Activated CD8-positive, alpha-beta memory T cell treated with anti-CD3 and anti-CD28 coated beads, Interleukin-2, amount 10 ng/mL, durations not matched to agents 7 days and 5 days (primary cell): ENCODE data around the gene PGLYRP1. TPM values are rescaled to one million over a fixed set of nuclear protein-coding genes. Genes with fewer than 3 reads are reported as not detected.
A peak's percentile ranks its signal among the peaks of the same experiment; 100 is the strongest.

Experiments used
- ATAC-seq: fragments of 150-1000 bp; cut with Tn5 transposase; one replicate; pipeline ENCODE4 v1.10.0; 2021; ENCODE audit warnings: moderate library complexity
- CTCF ChIA-PET: fragments of 350-600 bp; sonication (Branson Sonifier 250); formaldehyde crosslinking; loops from one replicate; lab custom pipeline; 2021; ENCODE audit warnings: antibody characterized with exemption; lab: Charles Lee
- DNase-seq: peaks from one replicate; pipeline ENCODE4 v3.0.0-alpha.2; 2020
- H3K27ac Mint-ChIP-seq: one replicate; pipeline ENCODE4 v1.8.0; 2021; ENCODE audit warnings: mild to moderate bottlenecking, mixed read lengths
- H3K27me3 Mint-ChIP-seq: one replicate; pipeline ENCODE4 v1.8.0; 2021; ENCODE audit warnings: mixed read lengths
- H3K36me3 Mint-ChIP-seq: one replicate; pipeline ENCODE4 v1.8.0; 2021; ENCODE audit warnings: mild to moderate bottlenecking, mixed read lengths
- H3K4me1 Mint-ChIP-seq: one replicate; pipeline ENCODE4 v1.8.0; 2021; ENCODE audit warnings: mixed read lengths
- H3K4me3 Mint-ChIP-seq: one replicate; pipeline ENCODE4 v1.8.0; 2021; ENCODE audit warnings: mild to moderate bottlenecking, moderate library complexity, mixed read lengths
- H3K9me3 Mint-ChIP-seq: one replicate; pipeline ENCODE4 v1.8.0; 2022; ENCODE audit warnings: low read depth, mixed read lengths
- total RNA-seq, 2 experiments: library from RNA; stranded (reverse); gene quantifications; one replicate each; pipeline ENCODE4 v1.2.3, GENCODE V29; 2021

PGLYRP1 gene
- total RNA-seq, 2 experiments from 2014 or later: not detected

GRCh38 chr19:46009530-46010510 is 13.0 kb downstream of the PGLYRP1 start:
- CTCF ChIA-PET: interaction anchor here (0.9 to 3.0 kb wide), 16 partner anchors 14 to 255 kb away, joined by 3 to 14 read pairs (median 4); partner anchors contain the start of genes CCDC61, MYPOP, NANOS2 and SIX5
- Mint-ChIP-seq H3K4me1 (peaks cover 4% of the 10 kb centered on the region), H3K27me3 (peaks cover 6% of the 10 kb centered on the region), H3K4me3 (no peak overlapping the region), H3K9me3 (no peaks in the 10 kb centered on the region), H3K36me3 (peaks cover 8% of the 10 kb centered on the region), H3K27ac (no peak overlapping the region)
- DNase-seq: peak; percentile 69
- ATAC-seq: peak; percentile 60

GRCh38 chr19:46006411-46006810 is 16.4 kb downstream of the PGLYRP1 start:
- Mint-ChIP-seq H3K27ac (no peak overlapping the region), H3K4me1 (peaks cover 2% of the 10 kb centered on the region), H3K36me3 (peaks cover 6% of the 10 kb centered on the region), H3K9me3 (no peaks in the 10 kb centered on the region), H3K27me3 (no peaks in the 10 kb centered on the region), H3K4me3 (no peak overlapping the region)
- ATAC-seq (no peak), DNase-seq (no peak)
- CTCF ChIA-PET: interaction anchor here (1.1 to 4.0 kb wide), 4 partner anchors 11 to 142 kb away, joined by 3 to 20 read pairs (median 4); partner anchors contain the start of genes CCDC61 and FOXA3

- H3K27ac Mint-ChIP-seq: no peak overlapping the region
- peaks cover 3% of the 10 kb centered on the region for H3K27me3 Mint-ChIP-seq
- ATAC-seq (no peak), DNase-seq (no peak)
- H3K36me3 Mint-ChIP-seq: peaks cover 6% of the 10 kb centered on the region
- H3K4me3 Mint-ChIP-seq: no peak overlapping the region
- CTCF ChIA-PET: interaction anchor here (1.1 to 1.2 kb wide), 3 partner anchors 13 to 262 kb away, joined by 3 to 4 read pairs (median 3); no protein-coding TSS in a partner anchor
- peaks cover 27% of the 10 kb centered on the region for H3K4me1 Mint-ChIP-seq
- no peaks in the 10 kb centered on the region for H3K9me3 Mint-ChIP-seq
These were observed 20.1 kb downstream of the PGLYRP1 start for GRCh38 chr19:46002678-46003275.

GRCh38 chr19:46000491-46001246 is 22.2 kb downstream of the PGLYRP1 start:
- Mint-ChIP-seq H3K27ac (no peak overlapping the region), H3K27me3 (peaks cover 3% of the 10 kb centered on the region), H3K4me3 (peak overlapping the region; percentile 66), H3K36me3 (peaks cover 12% of the 10 kb centered on the region), H3K4me1 (peaks cover 33% of the 10 kb centered on the region), H3K9me3 (no peaks in the 10 kb centered on the region)
- DNase-seq (peak; percentile 85), ATAC-seq (peak; percentile 96)
- CTCF ChIA-PET: no interaction called here

- DNase-seq (no peak), ATAC-seq (no peak)
- H3K36me3 Mint-ChIP-seq: peaks cover 12% of the 10 kb centered on the region
- H3K4me1 Mint-ChIP-seq: peaks cover 33% of the 10 kb centered on the region
- CTCF ChIA-PET: no interaction called here
- H3K27me3 Mint-ChIP-seq: peaks cover 3% of the 10 kb centered on the region
- H3K4me3 Mint-ChIP-seq: no peak overlapping the region
- H3K27ac Mint-ChIP-seq: no peak overlapping the region
- H3K9me3 Mint-ChIP-seq: no peaks in the 10 kb centered on the region
These were observed 23.2 kb downstream of the PGLYRP1 start for GRCh38 chr19:45999653-46000121.

- CTCF ChIA-PET: no interaction called here
- peaks cover 3% of the 10 kb centered on the region for H3K27me3 Mint-ChIP-seq
These were observed 24.0 kb downstream of the PGLYRP1 start for GRCh38 chr19:45998834-45999233.

GRCh38 chr19:45996933-45997332 is 25.9 kb downstream of the PGLYRP1 start:
- CTCF ChIA-PET: interaction anchor here (1.0 kb wide), 1 partner anchor 32 kb away, joined by 5 read pairs; no protein-coding TSS in a partner anchor
- Mint-ChIP-seq H3K27me3 (peaks cover 3% of the 10 kb centered on the region), H3K36me3 (peaks cover 9% of the 10 kb centered on the region), H3K27ac (no peak overlapping the region), H3K9me3 (no peaks in the 10 kb centered on the region), H3K4me3 (peak overlapping the region; percentile 23), H3K4me1 (peaks cover 34% of the 10 kb centered on the region)
- ATAC-seq (no peak), DNase-seq (no peak)

More at GRCh38 chr19:45998834-45999233, 24.0 kb downstream of the PGLYRP1 start:
- Mint-ChIP-seq H3K4me3 (no peak overlapping the region), H3K4me1 (peaks cover 34% of the 10 kb centered on the region), H3K27ac (no peak overlapping the region), H3K36me3 (peaks cover 11% of the 10 kb centered on the region), H3K9me3 (no peaks in the 10 kb centered on the region)
- no peak for ATAC-seq
- no peak for DNase-seq

GRCh38 chr19:45995715-45996385 is 27.0 kb downstream of the PGLYRP1 start:
- no peak overlapping the region for H3K4me3 Mint-ChIP-seq
- ATAC-seq: no peak
- peaks cover 9% of the 10 kb centered on the region for H3K36me3 Mint-ChIP-seq
- no peaks in the 10 kb centered on the region for H3K9me3 Mint-ChIP-seq
- H3K27ac Mint-ChIP-seq: no peak overlapping the region
- CTCF ChIA-PET: interaction anchor here (0.6 to 2.0 kb wide), 14 partner anchors 11 to 179 kb away, joined by 3 to 11 read pairs (median 4); no protein-coding TSS in a partner anchor
- H3K4me1 Mint-ChIP-seq: peaks cover 28% of the 10 kb centered on the region
- H3K27me3 Mint-ChIP-seq: peaks cover 3% of the 10 kb centered on the region
- no peak for DNase-seq

- Mint-ChIP-seq H3K27ac (no peak within 1 kb of the TSS), H3K36me3 (peaks cover 9% of the 10 kb centered on the region), H3K27me3 (peaks cover 4% of the 10 kb centered on the region), H3K4me3 (no peak within 1 kb of the TSS), H3K4me1 (peaks cover 21% of the 10 kb centered on the region), H3K9me3 (no peaks in the 10 kb centered on the region)
- peak; percentile 97 for DNase-seq
- CTCF ChIA-PET: interaction anchor here (0.6 to 2.0 kb wide), 15 partner anchors 10 to 270 kb away, joined by 3 to 11 read pairs (median 4); partner anchors contain the start of gene MYPOP
- peak; percentile 98 for ATAC-seq
These were observed 27.7 kb downstream of the PGLYRP1 start, which contains the start of gene CCDC61 for GRCh38 chr19:45994998-45995714. CCDC61 (plus strand) TSS chr19:45995467; CDS start chr19:46003019, 7,552 bp downstream.

- H3K4me3 Mint-ChIP-seq: no peak overlapping the region
- no peaks in the 10 kb centered on the region for H3K9me3 Mint-ChIP-seq
These were observed 28.3 kb downstream of the PGLYRP1 start for GRCh38 chr19:45994456-45994997.

GRCh38 chr19:45990113-45990728 is 32.6 kb downstream of the PGLYRP1 start:
- ATAC-seq (no peak), DNase-seq (no peak)
- H3K4me3 Mint-ChIP-seq: no peak overlapping the region
- peaks cover 11% of the 10 kb centered on the region for H3K4me1 Mint-ChIP-seq
- H3K9me3 Mint-ChIP-seq: no peaks in the 10 kb centered on the region
- no peak overlapping the region for H3K27ac Mint-ChIP-seq
- CTCF ChIA-PET: no interaction called here
- H3K36me3 Mint-ChIP-seq: no peaks in the 10 kb centered on the region
- H3K27me3 Mint-ChIP-seq: peaks cover 26% of the 10 kb centered on the region

More at GRCh38 chr19:45994456-45994997, 28.3 kb downstream of the PGLYRP1 start:
- CTCF ChIA-PET: interaction anchor here (0.7 to 2.0 kb wide), 14 partner anchors 9 to 271 kb away, joined by 3 to 11 read pairs (median 4); partner anchors contain the start of gene MYPOP
- DNase-seq: no peak
- no peak overlapping the region for H3K27ac Mint-ChIP-seq
- peaks cover 9% of the 10 kb centered on the region for H3K36me3 Mint-ChIP-seq
- peaks cover 16% of the 10 kb centered on the region for H3K4me1 Mint-ChIP-seq
- ATAC-seq: peak; percentile 4
- peaks cover 6% of the 10 kb centered on the region for H3K27me3 Mint-ChIP-seq
